ENCODE measurements around the gene HSPBP1.
A peak's percentile ranks its signal among the peaks of the same experiment; 100 is the strongest.

HSPBP1 gene

GRCh38 chr19:55279770-55280643 lies at the start of gene HSPBP1:
TSS of gene HSPBP1 (minus strand) at chr19:55280110. CDS start at chr19:55279608, 502 bp downstream.
- DNase-seq, result peak; percentile 94

GRCh38 chr19:55328774-55329318 lies 48.9 kb upstream of the HSPBP1 start:
- DNase-seq, result peak; percentile 40 to 68

GRCh38 chr19:55325172-55325571 lies 45.3 kb upstream of the HSPBP1 start, which contains the start of gene TMEM150B:
TSS of gene TMEM150B (minus strand) at chr19:55325341. CDS start at chr19:55321036, 4,305 bp downstream.
- DNase-seq, result no peak

- DNase-seq, result no peak
Measured at GRCh38 chr19:55324662-55325061, 44.8 kb upstream of the HSPBP1 start.

- DNase-seq, result no peak
Measured at GRCh38 chr19:55322204-55322885, 42.4 kb upstream of the HSPBP1 start.

- no peak for DNase-seq
Measured at GRCh38 chr19:55321466-55322137, 41.7 kb upstream of the HSPBP1 start.

- no peak for DNase-seq
Measured at GRCh38 chr19:55320844-55321419, 41.0 kb upstream of the HSPBP1 start.

GRCh38 chr19:55319785-55320184 lies 39.9 kb upstream of the HSPBP1 start:
- no peak for DNase-seq

- no peak for DNase-seq
Measured at GRCh38 chr19:55316646-55317045, 36.7 kb upstream of the HSPBP1 start.

GRCh38 chr19:55315956-55316525 lies 36.1 kb upstream of the HSPBP1 start:
- DNase-seq, result no peak

- no peak for DNase-seq
Measured at GRCh38 chr19:55314396-55314795, 34.5 kb upstream of the HSPBP1 start.

- DNase-seq, result no peak
Measured at GRCh38 chr19:55312621-55313512, 33.0 kb upstream of the HSPBP1 start.

GRCh38 chr19:55311797-55312196 lies 31.9 kb upstream of the HSPBP1 start:
- DNase-seq, result no peak

- no peak for DNase-seq
Measured at GRCh38 chr19:55311397-55311796, 31.5 kb upstream of the HSPBP1 start.

- no peak for DNase-seq
Measured at GRCh38 chr19:55310498-55310897, 30.6 kb upstream of the HSPBP1 start.

- DNase-seq, result no peak
Measured at GRCh38 chr19:55309448-55309847, 29.5 kb upstream of the HSPBP1 start.

- DNase-seq, result no peak
Measured at GRCh38 chr19:55308281-55308680, 28.4 kb upstream of the HSPBP1 start.

- DNase-seq, result no peak
Measured at GRCh38 chr19:55306712-55307111, 26.8 kb upstream of the HSPBP1 start.

- no peak for DNase-seq
Measured at GRCh38 chr19:55305983-55306562, 26.2 kb upstream of the HSPBP1 start.

GRCh38 chr19:55305491-55305890 lies 25.6 kb upstream of the HSPBP1 start:
- peak; percentile 39 to 72 for DNase-seq

- DNase-seq, result no peak
Measured at GRCh38 chr19:55304980-55305379, 25.1 kb upstream of the HSPBP1 start.
